Measurements from ENCODE around the gene LMLN.
A peak's percentile ranks its signal among the peaks of the same experiment; 100 is the strongest.
"Not testable (repeated sequence)": the region's sequence is repeated elsewhere in the genome, so short reads cannot be mapped to it uniquely, and the experiment has no call there.

Gene LMLN

DNA sequence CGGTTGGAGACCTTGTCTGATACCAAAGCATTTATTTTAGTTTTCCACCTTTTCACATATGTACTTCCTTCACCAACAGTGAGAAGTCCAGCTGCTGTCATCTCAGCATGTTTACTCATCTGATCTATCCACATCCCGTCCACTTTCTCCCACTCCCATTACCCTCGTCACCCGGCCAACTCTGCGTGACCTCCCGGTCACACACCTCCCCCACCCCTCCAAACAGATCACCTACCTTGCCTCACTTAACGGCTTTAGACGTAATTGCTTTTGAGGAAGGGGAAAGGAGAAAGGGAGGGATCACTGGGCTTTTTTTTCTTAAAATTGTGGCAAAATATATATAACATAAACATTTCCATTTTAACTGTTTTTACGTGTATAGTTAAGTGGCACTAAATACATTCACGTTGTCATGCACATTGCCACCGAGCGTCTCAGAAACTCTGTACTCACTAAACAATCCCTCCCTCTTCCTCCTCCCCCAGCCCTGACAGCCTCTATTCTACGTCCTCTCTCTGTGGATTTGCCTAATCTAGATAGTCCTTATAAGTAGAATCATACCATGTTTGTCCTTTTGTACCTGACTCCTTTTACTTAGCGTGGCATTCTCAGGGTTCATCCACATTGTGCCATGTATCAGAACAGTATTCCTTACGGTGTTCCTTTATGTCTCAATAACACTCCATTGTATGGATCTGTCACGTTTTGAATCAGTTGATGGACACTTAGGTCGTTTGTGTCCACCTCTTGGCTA is 67.2 kb downstream of the LMLN start:
- no peak for DNase-seq

DNA sequence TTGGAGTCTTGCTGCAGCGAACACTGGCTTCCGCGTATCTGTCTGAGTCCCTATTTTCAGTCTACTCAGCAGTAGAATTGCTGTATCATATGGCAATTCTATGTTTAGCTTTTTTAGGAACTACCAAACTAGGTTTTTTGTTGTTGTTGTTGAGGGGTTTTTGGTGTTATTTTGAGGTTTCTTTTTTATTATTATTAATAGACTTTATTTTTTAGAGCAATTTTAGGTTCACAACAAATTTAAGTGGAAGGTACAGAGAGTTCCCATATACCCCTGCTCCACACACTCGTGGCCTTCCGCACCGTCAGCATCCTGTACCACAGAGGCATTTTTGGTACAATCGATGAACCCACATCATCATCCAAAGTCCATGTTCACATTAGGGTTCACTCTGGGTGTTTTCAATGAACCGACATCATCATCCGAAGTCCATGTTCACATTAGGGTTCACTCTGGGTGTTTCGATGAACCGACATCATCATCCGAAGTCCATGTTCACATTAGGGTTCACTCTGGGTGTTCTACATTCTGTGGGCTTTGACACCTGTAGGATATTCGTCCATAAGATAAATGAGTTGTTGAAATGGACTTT is 67.9 kb downstream of the LMLN start:
- DNase-seq, result no peak

- DNase-seq, result no peak
These were observed 68.7 kb downstream of the LMLN start for GRCh38 chr3:198028718-198029117.

DNA sequence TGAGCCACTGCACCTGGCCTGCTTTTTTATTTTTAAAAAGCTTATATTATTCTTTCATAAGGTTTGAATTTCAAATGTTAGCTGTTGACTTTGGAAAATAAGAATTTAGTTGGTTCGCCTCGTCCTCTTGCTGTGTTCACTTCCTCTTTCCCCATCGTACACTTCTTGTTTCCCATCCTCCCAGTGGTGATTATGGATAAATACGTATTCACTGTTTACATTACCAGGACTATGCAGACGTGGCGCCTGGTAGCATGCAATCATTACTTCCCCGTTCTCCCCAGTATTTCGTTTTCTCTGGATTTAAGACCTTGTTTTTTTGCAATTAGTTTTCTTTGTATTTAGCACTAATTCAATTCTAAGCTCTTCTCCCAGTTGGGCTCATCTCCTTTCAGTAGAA is 70.1 kb downstream of the LMLN start:
- DNase-seq, result no peak

DNA sequence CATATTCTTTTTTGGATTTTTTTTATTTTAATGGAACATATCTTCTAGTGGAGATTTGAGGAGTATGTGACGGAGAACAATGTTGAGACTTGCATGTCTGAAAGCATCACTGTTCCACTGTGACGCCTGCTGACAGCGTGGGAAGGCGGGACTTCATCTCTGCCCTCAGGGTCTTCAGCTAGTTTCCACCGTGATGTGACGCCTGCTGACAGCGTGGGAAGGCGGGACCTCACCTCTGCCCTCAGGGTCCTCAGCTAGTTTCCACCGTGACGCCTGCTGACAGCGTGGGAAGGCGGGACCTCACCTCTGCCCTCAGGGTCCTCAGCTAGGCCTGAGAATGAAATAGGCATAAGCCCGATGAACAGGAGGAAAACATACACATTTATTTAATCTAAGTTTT is 70.7 kb downstream of the LMLN start:
- no peak for DNase-seq

DNA sequence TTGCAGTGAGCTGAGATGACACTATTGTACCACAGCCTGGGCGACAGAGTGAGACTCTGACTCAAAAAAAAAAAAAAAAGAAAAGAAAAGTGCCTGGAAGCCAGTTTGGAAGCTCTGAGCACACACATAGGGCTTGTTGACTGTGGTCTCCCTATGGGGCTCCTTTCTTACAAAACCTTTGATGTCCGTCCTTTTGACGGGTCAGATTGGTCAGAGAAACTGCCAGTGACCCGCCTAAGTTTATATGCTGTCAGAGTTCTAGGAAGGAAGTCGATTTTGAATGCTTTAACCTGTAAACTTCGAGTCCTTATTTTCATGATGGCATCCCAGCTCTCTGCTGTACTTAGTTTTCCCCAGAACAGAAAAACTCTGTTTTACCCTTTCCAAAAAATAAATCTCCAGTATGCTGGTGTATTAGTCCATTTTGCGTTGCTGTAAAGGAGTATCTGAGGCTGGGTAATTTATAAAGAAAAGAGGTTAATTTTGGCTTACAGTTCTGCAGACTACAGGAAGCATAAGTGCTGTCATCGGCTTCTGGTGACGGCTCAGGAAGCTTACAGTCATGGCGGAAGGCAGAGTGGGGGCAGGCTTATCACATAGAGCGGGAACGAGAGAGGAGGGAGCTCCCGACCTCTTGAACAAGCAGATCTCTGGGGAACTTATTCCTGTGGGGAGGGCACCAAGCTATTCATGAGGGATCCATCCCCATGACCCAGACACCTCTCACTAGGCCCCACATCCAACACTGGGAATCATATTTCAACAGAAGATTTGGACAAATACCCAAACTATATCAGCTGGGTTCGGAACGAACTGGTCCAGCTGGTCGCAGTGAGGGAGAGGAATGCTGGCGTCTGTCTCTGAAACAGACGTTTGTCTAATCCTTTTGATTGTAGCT is 72.3 kb downstream of the LMLN start:
- DNase-seq, result no peak

- no peak for DNase-seq
These were observed 83.1 kb downstream of the LMLN start for GRCh38 chr3:198043119-198043518.

GRCh38 chr3:198046120-198046857 is 86.3 kb downstream of the LMLN start:
- no peak for DNase-seq

- DNase-seq, result no peak
These were observed 88.4 kb downstream of the LMLN start for GRCh38 chr3:198048445-198048844.

DNA sequence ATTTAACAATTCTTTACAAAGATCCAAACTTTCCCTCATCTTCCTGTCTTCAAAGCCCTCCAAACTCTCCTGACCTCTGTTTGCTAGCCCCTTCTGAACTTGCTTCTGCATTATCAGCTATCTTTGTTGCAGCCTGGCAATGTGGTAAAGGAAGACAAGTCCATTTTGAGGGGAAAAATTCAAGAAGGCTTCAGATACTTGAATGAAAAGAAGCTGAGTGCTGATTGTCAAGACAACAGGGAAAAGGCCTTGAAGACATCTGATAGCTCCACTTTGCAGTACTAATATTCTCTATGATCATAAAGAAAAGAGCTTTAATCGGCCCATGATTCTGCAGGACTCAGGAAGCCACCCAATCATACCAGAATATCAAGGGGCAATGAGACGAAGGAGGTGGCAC is 91.8 kb downstream of the LMLN start:
- DNase-seq, result no peak

DNA sequence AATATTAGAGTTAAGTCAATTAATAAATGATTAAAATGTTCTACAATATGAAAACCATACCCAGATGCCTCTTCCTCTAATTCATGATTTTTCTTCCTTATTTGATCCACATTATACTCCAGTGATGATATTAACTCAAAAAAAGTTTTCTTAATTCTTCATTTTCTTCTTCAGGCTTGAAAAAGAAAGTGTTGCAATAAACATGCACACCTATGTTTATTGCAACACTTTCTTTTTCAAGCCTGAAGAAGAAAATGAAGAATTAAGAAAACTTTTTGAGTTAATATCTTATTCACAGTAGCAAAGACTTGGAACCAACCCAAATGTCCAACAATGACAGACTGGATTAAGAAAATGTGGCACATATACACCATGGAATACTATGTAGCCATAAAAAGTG is 93.4 kb downstream of the LMLN start:
- DNase-seq, result not testable (repeated sequence)

- no peak for DNase-seq
These were observed 101.4 kb downstream of the LMLN start for GRCh38 chr3:198061119-198062067.

- DNase-seq, result no peak
These were observed 102.0 kb downstream of the LMLN start for GRCh38 chr3:198062068-198062465.

- DNase-seq, result no peak
These were observed 104.4 kb downstream of the LMLN start for GRCh38 chr3:198064420-198064819.

- DNase-seq, result no peak
These were observed 105.9 kb downstream of the LMLN start for GRCh38 chr3:198065897-198066296.

- no peak for DNase-seq
These were observed 107.4 kb downstream of the LMLN start for GRCh38 chr3:198067416-198067815.

DNA sequence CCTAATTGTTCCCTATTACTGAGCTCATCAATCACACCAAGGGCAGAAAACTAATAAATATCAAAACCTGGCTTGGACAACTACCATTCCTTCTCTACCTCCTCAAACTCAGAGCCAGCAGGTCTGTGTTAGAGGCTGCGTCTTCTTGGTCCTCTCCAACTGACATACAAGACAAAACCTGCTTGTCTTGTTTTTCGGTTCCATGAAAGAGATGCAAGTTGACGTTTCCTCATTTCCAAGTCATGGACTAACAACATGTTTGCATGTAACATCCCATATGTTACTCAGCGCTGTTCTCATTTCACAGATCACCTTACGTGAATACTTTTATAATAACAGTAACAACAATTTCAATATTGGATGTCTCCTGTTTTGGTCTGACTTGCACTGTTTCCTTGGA is 110.9 kb downstream of the LMLN start:
- DNase-seq, result no peak

GRCh38 chr3:198071602-198072287 is 111.7 kb downstream of the LMLN start:
- peak; percentile 95 for DNase-seq

DNA sequence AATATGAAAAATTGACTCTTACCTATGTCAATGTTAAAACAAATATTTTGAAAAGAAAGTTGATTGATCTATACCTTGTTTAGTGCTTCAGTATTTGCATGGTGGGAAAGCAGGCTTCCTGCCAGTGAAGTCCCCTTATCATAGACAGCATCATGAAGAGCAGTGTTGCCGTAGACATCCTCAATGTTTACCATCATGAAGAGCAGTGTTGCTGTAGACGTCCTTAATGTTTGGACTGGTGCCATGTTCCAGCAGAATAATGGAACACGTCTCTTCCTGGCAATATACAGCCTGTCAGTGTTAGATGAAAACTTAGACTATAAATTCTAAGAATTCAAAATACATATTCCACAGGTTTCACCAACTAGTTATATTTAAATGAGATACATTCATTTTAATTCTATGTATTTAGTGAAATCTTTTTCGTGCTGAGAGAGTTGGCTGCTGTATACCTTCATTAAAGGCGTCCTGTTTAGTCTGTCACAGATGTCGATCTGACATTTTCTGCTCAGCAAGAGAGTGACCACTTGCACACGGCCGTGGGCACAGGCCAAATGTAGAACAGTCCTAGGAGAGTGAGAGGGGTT is 116.8 kb downstream of the LMLN start:
- DNase-seq, result no peak

- DNase-seq, result peak; percentile 40
These were observed 119.9 kb downstream of the LMLN start for GRCh38 chr3:198079771-198080520.

Measured in activated CD4-positive, alpha-beta T cell treated with anti-CD3 and anti-CD28 coated beads, Interleukin-2, Interleukin-6, amounts not matched to agents 100 ng/mL and 50 ng/mL, durations not matched to agents 16 hours and 8 hours (primary cell).